Stimulated activated CD4-positive, alpha-beta T cell treated with anti-CD3 and anti-CD28 coated beads, Interleukin-15, amount 100 ng/mL, for 48 hours (primary cell): ENCODE data around the gene PLCG2.
"Not testable (repeated sequence)": the region's sequence is repeated elsewhere in the genome, so short reads cannot be mapped to it uniquely, and the experiment has no call there.

Experiments used
- DNase-seq, 2 donors: peaks; one replicate each; pipeline ENCODE4 v3.0.0-alpha.2; 2020; ENCODE audit warnings: low read depth in 2 of 2

The PLCG2 gene

DNA sequence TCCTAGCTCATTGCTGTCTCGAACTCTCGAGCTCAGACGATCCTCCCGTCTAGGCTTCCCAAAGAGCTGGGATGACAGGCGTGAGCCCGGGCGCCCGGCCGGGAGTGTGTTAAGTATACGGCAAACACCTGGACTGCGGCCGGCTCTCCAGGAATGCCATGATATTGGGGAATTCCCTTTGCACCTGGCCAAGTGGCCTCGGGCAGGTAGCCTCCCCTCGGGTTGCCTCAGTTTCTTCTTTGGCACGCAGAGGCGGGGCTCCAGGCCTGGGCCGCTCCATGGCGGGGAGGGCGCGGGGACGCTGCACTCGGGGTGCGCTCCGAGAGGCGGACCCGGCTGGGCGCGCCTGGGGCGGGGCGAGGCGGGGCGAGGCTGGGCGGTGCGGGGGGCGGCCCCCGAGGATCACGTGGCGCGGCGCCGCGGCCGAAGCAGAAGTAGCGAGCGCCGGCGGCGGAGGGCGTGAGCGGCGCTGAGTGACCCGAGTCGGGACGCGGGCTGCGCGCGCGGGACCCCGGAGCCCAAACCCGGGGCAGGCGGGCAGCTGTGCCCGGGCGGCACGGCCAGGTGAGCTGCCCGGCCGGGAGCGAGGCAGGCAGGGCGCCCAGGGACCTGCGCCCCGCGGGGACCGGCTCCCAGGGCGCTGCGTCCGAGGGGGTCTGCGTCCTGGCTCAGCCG is at the start of gene PLCG2:
TSS of gene PLCG2 (plus strand) at position 431 of the 675 bp plus-strand sequence. CDS start 6,699 bp downstream, outside the sequence.
- DNase-seq: peak; percentile 29 to 65

GRCh38 chr16:81729451-81729850 is 49.6 kb upstream of the PLCG2 start:
- no peak for DNase-seq

GRCh38 chr16:81730090-81731051 is 48.7 kb upstream of the PLCG2 start:
- peak; percentile 30 to 46 for DNase-seq

DNA sequence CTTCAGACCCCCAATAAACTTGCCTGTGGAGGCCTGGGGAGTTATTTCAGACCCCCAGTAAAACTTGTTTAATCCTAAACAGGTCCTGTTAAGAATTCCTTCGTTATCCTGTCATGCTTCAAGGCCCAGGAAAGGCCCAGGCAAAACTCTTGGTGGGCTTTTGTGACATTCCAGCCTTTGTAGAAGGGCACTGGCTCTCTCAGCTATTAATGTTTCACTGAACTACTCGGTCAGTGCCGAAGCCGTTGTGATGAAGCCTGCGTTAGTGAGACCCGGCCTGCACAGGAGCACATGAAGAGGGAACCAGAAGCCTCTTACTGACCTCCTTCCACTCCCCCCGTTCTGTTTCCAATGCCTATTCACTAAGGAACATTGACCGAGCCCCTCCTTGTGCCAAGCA is 47.4 kb upstream of the PLCG2 start:
- no peak for DNase-seq

GRCh38 chr16:81732699-81733098 is 46.4 kb upstream of the PLCG2 start:
- no peak for DNase-seq

DNA sequence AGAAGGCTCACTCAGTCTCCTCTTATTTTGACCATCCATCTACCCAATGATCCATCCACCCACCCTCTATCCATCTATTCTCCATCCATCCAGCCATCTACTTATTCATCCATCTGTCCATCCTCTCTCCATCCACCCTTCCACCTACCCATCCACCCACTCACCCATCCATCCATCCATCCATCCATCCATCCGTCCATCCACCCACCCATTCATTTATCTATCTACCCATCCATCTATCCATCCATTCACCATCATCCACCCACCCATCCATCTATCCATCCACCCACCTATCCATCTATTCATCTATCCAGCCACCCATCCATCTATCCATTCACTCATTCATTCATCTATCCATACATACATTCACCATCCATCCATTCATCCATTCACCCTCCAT is 45.8 kb upstream of the PLCG2 start:
- no peak for DNase-seq

- no peak for DNase-seq
These were observed 44.3 kb upstream of the PLCG2 start for GRCh38 chr16:81734632-81735434.

- peak; percentile 71 to 83 for DNase-seq
These were observed 41.1 kb upstream of the PLCG2 start for GRCh38 chr16:81737885-81738536.

- no peak for DNase-seq
These were observed 40.2 kb upstream of the PLCG2 start for GRCh38 chr16:81738783-81739496.

DNA sequence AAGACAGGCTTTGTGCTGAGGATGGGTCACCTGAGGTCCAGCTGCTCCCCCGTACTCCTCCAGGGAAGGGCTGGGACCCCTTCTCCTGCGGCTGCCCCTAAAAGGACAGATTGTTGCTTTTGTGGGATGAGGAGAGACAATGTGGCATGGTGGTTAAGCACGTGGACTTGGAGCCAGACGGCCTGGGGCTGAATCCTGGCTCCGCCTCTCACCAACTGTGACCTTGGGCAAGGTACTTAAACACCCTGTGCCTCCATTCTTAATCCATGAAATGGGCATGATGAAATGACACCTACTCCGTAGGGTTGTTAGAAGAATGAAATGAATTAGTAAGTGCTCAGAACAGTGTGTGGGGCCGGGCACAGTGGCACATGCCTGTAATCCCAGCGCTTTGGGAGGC is 39.6 kb upstream of the PLCG2 start:
- no peak for DNase-seq

DNA sequence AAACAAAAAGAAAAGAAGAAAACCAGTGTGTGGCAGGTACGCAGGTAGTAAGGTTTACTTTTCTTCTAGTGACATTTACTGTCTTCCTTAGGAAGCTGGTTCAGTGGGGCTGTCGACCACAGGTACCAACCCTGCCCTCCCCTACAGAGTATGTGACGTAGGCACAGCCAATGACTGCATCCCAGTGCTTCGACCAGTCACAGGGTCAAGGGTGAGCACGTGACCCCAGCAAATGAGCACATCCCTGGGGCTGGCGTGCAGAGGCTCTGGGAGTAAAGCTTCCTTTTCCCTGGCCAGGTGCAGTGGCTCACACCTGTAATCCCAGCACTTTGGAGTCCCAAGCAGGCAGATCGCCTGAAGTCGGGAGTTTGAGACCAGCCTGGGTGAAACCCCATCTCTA is 38.9 kb upstream of the PLCG2 start:
- DNase-seq: no peak

DNA sequence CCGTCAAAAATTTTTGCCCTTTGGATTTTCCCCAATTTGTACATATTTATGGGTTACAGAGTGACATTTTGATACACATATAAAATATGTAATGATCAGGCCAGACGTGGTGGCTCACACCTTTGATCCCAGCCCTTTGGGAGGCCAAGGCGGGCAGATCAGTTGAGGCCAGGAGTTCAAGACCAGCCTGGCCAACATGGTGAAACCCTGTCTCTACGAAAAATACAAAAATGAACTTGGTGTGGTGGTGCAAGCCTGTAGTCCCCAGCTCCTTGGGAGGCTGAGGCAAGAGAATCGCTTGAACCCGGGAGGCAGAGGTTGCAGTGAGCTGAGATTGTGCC is 37.7 kb upstream of the PLCG2 start:
- not testable (repeated sequence) for DNase-seq

DNA sequence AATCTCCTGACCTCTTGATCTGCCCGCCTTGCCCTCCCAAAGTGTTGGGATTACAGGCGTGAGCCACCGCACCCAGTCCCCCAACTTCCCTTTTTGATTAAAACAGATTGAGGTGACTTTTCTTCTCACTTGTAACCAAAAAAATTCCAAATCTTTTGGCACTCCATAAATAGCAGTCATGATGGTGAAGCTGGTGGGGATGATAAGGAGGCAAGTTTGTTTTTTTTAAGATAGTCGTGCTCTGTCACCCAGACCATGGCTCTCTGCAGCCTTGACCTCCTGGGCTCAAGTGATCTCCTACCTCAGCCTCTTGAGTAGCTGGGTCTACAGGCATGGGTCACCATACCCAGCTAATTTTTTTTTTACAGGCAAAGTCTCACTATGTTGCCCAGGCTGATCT is 34.7 kb upstream of the PLCG2 start:
- DNase-seq: no peak

DNA sequence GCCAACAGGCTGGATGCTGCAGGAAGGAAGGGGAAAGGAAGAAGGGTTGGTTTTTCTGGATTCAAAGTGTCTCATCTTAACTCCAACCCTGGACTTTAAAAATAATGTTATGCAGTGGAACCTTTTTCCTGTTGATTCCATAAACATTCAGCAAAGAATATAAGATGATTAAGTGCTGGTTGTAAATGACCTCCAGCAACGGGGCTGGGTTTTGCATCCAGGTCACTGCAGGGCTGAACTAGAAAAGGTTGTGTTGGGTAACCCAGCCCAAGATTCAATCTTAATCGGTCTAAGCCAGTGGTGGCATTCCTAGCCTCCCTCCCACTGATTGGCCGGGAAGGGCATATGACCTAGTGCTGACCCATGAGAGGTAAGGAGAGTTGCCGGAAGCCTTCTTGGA is 34.2 kb upstream of the PLCG2 start:
- no peak for DNase-seq

DNA sequence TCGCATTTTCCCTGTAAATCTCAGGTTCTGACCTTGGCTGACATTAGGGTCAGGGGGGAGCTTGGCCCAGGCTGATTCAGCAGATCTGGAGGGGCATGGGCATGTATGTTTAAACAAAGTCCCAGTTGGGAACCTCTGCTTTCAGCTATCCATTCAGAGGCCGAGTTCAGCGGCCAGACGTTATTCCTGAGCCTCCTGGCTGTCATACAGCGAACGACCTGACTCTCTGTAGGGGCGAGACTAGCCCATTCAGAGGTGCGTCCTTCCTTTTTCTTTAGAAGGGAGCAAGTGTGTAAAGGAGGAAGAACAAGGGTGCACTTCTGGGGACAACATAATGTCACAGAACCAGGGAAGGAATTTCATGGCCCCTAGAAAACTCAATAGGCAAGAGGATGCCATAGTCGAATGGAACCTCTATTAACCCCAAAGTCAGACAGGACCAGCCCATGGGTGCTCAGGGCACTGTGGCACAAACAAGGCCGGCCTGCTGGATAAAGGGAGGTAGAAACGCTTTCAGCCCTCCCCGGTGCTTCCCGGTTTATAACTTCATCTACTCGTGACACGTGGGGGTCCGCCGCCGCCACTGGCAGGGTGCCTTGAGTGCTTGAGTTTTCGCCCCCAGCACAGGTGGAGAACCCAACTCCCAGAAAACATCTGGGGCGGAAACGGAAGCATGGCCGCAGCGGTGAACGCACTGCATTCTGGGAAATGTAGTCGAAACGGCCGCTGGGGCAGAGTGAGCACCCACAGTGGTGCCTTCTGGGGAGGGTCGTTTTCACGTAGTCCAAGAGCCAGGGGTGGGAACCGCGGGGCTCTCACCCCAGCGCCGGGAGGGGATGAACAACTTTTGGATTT is 33.2 kb upstream of the PLCG2 start:
- peak; percentile 50 to 72 for DNase-seq

GRCh38 chr16:81746566-81746965 is 32.5 kb upstream of the PLCG2 start:
- DNase-seq: no peak

- DNase-seq: no peak
These were observed 30.5 kb upstream of the PLCG2 start for GRCh38 chr16:81748476-81749198.

DNA sequence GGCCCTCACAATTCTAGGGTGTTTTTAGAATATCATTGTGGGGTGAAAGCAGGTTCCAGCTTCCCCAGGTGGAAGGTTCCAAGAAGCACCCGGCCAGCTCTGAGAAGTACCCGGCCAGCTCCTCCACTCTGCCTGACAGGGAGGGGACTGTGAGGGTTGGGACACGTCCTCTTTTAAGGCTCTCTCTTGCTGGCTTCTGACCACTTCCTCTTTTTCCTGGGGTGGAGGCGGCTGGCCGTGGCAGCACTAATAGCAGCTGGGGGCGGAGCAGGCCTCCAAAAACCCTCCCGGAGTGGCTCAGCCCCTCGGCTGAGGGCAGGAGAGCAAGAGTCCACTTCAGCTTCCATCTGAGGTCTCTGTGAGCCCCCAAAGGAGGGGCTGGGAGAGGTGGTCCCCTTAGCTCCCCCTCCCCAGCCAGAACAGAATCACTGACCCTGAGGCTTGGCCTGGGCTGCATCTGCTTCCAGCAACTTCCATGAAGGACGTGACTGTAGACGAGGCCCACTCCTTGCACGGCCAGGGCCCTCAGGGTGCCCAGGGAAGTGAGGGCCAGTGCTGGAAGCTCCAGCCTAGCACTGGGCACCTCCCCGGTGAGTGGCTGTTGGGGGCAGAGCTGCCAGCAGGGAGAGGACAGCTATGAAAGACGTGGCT is 26.7 kb upstream of the PLCG2 start:
- no peak for DNase-seq

DNA sequence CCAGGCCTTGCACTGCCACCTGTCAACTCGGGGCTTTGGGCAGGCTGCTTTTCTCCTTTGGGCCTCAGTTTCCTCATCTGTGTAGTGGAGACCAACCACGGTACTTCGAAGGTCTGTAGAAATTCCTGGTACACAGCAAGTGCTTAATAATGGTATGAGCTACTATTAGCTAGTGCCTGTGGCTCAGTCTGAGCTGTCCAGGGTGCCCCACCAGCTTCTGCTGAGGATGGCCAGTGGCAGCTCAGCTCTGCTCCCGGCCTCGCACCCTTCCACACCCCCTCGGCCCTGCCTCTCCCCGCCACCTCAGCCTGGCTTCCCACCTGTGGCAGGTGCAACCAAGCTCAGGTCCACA is 26.2 kb upstream of the PLCG2 start:
- DNase-seq: no peak
